HG03571 (cell line): Measurements from ENCODE around the gene DLGAP1.

Experiments
- ATAC-seq: cut with Tn5 transposase; IDR thresholded peaks from one replicate; pipeline ENCODE4 v1.9.1; 2021; ENCODE audit not compliant: unreplicated experiment

The DLGAP1 gene

GRCh38 chr18:3449512-3450011 is 1005.5 kb downstream of the DLGAP1 start:
- ATAC-seq = no peak

- ATAC-seq = peak; percentile 40
These were observed 1006.1 kb downstream of the DLGAP1 start for GRCh38 chr18:3448838-3449511.

- ATAC-seq = peak; percentile 64
These were observed 1006.9 kb downstream of the DLGAP1 start for GRCh38 chr18:3447895-3448837.

GRCh38 chr18:3447068-3447894 is 1007.8 kb downstream of the DLGAP1 start:
- ATAC-seq = no peak
